Measurements from ENCODE around the gene TMEM213.

DNA sequence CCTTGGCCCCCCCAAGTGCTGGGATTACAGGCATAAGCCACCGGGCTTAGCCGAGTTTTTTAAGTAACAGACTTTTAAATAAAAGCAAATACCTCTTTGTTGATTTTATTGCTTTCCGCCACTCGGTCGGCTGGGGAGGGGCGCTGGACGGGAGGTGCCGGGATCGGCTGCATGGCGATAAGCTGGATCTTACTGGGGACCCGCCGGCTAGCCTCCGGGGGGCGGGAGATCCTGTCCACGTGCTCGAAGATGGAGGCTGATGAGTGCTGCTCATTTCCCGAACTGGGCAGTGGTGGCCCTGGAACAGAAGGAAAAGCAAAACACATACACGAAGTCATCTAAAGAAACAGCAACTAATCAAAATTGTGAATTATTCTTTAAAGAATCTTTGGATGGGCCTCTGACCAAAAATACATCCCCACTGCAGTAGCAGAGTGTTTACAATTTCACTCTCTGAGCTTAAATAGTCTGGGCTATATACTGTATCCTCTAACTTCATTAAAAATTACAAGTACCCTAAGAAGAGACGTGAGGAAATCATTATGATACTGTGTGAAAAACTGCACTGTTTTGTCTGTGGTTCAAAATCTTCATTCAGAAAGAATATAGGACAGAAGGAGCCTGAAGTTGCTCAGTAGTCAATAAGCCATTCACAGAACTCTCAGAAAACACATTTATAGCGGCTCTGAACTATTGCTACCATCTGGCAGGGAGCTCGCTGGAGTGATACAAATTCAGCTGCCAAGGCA is 73.4 kb downstream of the TMEM213 start:
- TF ChIP-seq, protein P1, sequence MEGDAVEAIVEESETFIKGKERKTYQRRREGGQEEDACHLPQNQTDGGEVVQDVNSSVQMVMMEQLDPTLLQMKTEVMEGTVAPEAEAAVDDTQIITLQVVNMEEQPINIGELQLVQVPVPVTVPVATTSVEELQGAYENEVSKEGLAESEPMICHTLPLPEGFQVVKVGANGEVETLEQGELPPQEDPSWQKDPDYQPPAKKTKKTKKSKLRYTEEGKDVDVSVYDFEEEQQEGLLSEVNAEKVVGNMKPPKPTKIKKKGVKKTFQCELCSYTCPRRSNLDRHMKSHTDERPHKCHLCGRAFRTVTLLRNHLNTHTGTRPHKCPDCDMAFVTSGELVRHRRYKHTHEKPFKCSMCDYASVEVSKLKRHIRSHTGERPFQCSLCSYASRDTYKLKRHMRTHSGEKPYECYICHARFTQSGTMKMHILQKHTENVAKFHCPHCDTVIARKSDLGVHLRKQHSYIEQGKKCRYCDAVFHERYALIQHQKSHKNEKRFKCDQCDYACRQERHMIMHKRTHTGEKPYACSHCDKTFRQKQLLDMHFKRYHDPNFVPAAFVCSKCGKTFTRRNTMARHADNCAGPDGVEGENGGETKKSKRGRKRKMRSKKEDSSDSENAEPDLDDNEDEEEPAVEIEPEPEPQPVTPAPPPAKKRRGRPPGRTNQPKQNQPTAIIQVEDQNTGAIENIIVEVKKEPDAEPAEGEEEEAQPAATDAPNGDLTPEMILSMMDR (IDR thresholded peaks at IDR 0.05; ENCODE audit: poor library complexity, severe bottlenecking): no peak
- TF ChIP-seq, protein P2, sequence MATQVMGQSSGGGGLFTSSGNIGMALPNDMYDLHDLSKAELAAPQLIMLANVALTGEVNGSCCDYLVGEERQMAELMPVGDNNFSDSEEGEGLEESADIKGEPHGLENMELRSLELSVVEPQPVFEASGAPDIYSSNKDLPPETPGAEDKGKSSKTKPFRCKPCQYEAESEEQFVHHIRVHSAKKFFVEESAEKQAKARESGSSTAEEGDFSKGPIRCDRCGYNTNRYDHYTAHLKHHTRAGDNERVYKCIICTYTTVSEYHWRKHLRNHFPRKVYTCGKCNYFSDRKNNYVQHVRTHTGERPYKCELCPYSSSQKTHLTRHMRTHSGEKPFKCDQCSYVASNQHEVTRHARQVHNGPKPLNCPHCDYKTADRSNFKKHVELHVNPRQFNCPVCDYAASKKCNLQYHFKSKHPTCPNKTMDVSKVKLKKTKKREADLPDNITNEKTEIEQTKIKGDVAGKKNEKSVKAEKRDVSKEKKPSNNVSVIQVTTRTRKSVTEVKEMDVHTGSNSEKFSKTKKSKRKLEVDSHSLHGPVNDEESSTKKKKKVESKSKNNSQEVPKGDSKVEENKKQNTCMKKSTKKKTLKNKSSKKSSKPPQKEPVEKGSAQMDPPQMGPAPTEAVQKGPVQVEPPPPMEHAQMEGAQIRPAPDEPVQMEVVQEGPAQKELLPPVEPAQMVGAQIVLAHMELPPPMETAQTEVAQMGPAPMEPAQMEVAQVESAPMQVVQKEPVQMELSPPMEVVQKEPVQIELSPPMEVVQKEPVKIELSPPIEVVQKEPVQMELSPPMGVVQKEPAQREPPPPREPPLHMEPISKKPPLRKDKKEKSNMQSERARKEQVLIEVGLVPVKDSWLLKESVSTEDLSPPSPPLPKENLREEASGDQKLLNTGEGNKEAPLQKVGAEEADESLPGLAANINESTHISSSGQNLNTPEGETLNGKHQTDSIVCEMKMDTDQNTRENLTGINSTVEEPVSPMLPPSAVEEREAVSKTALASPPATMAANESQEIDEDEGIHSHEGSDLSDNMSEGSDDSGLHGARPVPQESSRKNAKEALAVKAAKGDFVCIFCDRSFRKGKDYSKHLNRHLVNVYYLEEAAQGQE (IDR thresholded peaks at IDR 0.05; ENCODE audit: borderline replicate concordance): no peak
